Jurkat, Clone E6-1 (cell line): Measurements from ENCODE around the gene FSIP1.

ENCODE experiments used
- DNase-seq: peaks from one replicate; pipeline ENCODE4 v3.0.0-alpha.2; 2011; ENCODE audit warnings: low read depth, low spot score
- H3K4me3 ChIP-seq: 2 replicates; pipeline ENCODE4 v1.5.1; 2011; ENCODE audit warnings: mild to moderate bottlenecking, low read length, control low read depth, moderate library complexity

The FSIP1 gene

DNA sequence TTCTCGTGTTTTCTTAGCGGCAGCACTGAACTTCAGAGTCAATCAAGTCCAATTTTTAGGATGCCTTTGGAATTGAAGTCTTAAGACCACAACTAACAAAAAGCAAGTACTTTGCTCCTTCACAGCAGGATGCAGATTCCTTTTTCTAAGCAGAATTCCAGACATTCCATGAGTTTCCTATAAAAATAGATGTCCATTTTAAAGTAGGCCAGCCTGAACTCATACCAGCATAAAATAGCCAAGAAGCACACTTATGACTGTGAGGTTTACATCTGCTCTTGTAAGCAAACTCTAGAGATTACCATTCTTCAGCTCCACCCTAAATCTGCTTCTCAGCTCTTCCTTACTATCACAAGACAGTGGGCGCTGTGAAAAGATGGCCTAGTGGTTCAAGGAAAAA is 116.0 kb downstream of the FSIP1 start:
- DNase-seq, result no peak
- no peak overlapping the region for H3K4me3 ChIP-seq

DNA sequence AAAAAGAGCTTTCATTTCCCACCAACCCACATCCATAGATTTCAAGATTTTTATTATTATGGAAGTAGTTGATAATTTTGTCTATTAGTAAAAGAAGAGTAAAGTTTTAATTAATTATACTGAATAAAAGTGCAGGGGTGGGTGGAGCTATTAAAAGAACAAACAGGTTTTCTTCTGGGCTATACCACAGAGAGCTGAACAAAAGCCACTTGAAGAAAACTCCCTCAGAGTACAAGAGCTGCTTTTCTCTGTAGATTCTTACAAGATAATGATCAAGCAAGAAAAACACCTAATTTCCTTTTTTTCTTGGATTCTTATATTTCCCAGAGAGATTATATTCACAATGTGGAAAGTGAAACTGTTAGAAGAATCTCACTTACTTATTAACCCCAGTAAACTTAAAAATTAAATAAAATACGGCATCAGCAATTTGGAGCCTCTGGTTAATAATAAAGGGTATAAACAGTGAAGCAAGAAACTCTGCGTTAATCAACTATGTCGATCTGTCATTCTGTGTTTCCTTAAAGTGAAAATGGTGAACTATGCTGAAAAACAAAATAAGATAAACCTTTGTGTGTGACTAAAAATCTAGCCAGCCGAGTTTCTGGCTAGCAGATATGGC is 116.9 kb downstream of the FSIP1 start:
- H3K4me3 ChIP-seq, result no peak overlapping the region
- no peak for DNase-seq

DNA sequence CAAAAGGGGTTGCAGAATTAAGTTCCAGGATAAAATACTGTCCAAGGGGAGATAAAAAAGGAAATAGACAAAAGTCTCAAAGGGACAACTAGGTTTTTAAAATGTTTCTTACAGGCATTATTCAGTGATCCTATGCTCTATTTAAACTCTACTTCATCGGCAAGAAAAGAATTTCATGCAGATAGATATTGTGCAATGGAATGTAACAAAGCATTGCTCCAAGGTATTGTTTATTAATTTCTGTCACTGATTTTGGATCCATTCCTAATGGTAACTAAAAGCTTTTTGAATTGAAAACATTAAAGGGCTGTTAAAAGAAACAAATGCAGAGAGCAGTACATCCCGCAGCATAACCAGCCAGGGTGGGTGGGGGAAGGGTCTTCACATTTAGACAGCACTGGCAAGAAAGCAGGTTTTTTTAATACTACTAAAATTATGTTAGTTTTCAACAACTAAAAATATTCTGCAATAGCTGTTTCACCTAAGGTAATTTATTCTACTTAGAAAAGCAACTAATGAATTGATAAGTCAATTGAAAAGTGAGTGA is 118.9 kb downstream of the FSIP1 start:
- H3K4me3 ChIP-seq, result no peak overlapping the region
- DNase-seq, result no peak

DNA sequence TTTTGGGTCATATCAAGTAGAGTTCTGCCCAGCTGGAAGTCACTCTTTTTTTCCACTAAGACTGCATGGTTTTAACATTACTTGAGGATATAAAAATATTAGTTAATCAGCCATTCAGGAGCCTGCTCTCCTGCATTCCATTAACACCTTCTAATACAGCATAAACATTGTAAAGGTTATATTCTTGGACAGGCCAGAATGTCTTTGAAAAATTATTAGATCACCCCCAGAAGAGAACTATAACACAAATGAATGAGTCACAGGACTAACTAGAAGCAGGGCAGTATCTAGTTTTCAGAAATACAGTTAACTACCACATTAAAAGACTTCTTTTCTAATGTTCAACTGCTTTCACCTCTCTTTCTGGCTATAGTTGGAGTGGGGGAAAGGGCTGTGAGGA is 120.9 kb downstream of the FSIP1 start:
- H3K4me3 ChIP-seq, result no peak overlapping the region
- no peak for DNase-seq

DNA sequence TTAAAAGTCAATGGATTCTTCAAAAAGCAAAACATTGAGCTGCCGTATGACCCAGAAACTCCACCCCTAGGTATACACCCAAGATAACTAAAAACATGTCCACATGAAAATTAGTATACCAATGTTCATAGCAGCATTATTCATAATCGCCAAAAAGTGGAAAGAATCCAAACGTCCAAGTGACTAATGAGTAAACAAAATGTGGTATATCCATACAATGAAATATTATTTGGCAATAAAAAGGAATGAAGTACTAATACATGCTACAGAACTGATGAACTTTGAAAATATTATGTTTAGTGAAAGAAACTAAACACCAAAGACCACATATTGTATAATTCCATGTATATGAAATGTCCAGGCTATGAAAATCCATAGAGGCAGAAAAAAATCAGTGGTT is 123.9 kb downstream of the FSIP1 start:
- H3K4me3 ChIP-seq, result no peak overlapping the region

DNA sequence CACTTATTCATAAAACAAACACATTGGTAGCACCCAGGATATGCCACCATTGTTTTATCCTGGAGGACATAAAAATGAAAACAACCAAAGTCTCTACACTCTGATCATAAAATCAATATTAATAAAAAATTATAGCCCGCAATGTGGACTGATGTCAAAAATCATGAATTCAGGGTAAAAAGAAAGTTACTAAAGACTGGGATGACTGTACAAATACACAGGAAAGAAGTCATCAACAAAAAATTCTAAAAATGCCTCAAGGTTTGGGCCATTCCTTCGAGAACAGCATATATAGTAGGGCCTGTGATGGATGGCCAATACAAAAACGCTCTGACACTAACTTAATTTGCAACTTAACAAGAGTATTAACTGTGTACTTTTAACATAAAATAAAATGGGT is 125.0 kb downstream of the FSIP1 start:
- H3K4me3 ChIP-seq, result no peak overlapping the region
- DNase-seq, result no peak

More for the DNA sequence above, 123.9 kb downstream of the FSIP1 start:
- DNase-seq, result no peak

DNA sequence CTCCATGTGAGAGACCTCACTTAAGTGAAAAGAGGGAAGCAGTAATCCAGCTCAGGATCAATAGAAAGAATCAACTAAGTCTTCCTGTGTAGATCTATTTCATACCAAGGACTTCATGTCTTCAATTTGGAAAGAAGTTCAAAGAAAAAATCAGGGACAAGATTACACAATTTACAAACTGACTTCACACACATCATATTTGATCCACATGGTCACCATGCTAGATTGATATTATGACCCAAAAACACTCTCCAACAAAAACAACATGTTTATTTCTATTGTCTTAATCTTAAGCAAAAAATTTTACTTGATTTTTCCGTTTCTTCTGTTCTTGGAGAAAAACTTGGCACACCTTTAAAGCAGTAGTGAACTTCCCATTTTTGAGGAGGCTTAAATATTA is 125.5 kb downstream of the FSIP1 start:
- no peak overlapping the region for H3K4me3 ChIP-seq
- DNase-seq, result no peak

DNA sequence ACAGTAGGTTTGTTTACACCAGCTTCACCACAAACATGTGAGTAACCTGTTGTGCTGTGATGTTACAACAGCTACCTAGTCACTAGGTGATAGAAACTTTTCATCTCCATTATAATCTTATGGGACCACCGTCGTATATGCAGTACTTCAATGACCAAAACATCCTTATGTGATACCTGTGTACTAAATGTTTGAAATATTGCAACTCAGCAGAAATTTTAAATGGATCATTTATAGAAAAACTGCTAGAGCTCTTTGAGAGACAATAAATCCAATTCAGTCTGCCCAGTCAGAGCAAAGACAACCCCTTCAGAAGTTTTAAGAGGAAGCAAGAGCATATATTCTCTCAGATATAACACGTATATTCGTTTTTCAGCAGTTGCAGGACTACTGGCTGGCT is 128.3 kb downstream of the FSIP1 start:
- H3K4me3 ChIP-seq, result no peak overlapping the region
- DNase-seq, result no peak

DNA sequence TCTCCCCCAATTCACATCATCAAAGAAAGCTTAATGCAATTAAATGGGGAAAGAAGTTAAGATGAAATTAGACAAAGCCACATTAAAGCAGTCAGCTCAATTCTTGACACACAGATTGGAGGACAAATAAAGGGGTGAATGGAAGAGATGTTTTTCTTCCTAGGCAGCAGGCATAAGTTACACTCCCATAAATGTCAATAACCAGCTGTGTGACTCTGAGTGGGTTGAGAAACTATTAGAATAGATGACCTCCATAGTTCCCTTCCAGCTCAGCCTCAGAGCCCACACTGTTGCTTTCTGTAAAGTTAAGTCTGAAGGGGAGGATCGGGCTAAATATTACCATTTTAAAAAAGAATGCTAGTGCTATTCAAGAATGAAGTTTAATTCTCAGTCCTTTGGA is 130.8 kb downstream of the FSIP1 start:
- H3K4me3 ChIP-seq, result no peak overlapping the region
- DNase-seq, result no peak

DNA sequence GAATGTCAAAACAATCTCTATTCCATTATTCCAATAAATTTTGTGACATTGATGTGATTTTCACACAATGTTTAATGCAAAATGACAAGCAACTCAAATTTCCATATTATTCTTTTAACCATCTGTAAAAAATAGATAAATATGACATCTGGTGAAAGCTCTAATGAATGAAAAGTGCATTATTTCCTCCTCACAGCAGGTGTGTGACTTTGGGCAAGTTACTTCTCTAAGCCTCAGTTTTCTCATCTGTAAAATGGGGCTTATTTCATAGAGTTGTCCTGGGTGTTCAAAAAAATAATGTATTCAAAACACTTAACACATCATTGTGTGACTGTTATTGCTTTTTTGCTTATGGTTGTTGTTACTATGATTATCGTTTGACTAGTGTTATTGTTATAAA is 131.3 kb downstream of the FSIP1 start:
- no peak for DNase-seq
- no peak overlapping the region for H3K4me3 ChIP-seq

DNA sequence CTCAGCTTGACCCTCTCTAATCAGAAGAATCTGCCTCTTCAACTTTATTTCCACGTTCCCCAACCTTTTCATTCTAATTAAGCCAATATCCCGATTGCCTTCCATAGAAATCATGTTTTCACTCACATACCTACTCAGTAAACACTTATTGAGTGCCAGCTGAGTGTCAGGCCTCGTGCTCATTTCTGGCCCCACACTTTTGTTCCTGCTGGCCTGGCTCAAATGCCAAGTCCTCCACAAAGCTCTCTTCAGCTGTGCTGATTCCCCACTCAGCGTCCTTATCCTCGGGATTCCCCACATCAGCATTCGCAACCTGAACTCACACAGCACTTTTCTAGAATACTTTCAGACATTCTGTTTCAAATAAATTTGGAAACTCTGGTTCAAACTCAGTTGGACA is 132.9 kb downstream of the FSIP1 start:
- H3K4me3 ChIP-seq, result no peak overlapping the region
- DNase-seq, result no peak

DNA sequence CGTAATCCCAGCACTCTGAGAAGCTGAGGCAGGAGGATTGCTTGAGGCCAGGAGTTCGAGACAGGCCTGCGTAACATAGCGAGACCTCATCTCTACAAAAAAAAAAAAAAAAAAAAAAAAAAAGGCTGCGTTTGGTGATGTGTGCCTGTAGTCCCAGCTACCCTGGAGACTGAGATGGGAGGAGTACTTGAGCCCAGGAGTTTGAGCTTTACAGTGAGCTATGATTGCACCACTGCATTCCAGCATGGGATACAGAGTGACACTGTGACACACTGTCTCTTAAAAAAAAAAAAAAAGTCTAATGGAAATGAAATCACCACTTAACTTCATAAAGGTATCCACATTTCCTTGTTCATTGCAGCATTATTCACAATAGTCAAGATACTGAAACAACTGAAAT is 136.2 kb downstream of the FSIP1 start:
- H3K4me3 ChIP-seq, result no peak overlapping the region
- DNase-seq, result no peak

DNA sequence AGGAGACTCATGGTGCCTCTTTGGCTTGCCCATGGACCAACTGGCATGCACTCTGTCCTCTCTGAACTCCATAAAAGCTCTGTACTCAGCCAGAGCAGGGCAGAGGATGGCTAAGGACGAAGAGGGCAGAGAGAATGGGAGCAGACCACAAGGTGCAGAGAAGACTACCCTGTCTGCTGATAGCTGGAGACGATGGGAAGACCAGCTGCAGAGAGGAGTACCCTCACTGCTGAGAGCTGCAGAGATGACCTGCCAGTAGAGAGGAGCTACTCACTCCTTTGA is 136.7 kb downstream of the FSIP1 start:
- DNase-seq, result no peak
- no peak overlapping the region for H3K4me3 ChIP-seq

DNA sequence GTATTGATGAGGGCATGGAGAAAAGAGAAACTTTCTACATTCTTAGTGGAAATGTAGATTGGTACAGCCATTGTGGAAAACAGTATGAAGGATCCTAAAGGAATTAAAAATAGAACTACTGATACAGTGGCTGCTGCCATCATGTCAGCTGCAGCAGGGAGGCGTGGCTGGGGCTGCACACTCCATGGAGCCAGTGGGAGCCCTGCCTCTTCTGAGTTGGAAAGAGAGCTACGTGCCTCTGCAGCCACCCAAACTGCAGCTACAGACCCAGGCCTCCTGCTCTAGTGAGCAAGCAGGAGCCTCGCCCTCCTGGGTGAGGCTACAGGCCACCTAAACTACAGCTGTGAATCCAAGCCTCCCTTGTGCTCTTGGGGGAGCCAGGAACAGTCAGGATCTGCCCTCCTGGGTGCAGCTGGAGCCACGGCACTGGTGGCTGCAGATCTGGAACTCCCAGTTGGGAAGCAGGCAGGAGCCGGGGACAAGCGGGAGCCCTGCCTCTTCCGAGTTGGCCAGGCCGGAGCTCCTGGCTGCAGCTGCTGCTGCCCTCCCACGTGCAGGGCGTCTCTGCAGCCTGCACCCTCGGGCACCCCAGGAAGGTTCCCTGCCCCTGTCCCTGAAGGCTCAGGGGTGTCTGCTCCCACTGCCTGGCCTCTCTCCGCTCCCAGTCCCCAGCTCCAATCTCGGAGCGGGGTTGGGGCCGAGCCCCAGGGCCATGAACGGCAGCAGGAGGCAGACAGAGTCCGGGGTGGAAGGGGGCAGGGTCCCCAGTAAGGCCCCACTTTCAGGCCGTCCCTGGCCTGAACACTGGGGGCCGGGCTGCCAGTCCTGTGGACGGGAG is 137.3 kb downstream of the FSIP1 start:
- H3K4me3 ChIP-seq, result no peak overlapping the region
- no peak for DNase-seq

DNA sequence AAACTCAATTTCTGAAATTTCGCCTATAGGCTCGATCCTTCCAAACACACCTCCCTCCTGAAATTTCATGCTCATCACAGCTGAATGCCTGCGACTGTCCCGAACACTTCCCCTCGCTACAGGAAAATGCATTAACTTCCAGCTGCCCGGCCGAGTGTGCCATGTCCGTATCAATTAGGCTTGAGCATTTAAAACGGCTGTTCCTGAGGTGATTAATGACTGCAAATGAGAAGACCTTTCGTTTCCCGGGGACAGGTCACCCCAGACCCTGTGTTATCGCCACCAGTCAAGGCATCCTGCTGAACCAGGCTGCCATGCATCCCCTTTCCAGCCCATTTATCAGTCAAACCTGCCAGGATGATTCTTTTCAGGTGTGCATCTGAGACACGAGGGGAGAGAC is 138.5 kb downstream of the FSIP1 start:
- H3K4me3 ChIP-seq, result no peak overlapping the region

DNA sequence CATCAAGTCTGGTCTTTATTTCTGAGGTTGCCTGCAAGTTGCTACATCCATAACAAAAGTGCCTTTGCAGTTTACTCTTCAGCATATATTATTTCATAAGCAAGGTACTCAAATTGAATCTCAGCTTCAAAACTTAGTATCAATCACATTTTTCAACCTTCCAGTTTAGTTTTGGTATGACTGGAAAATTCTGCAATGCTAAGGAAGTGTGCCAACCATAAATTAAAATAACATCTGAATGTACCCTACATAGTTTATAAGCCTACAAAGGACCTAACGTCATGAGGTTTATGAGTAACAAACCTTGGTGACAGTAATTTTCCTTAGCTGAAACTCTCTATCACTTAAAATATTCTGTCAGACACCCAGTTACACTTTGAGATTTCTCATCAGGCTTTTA is 138.9 kb downstream of the FSIP1 start:
- H3K4me3 ChIP-seq, result no peak overlapping the region
- DNase-seq, result no peak

More for the DNA sequence above, 138.5 kb downstream of the FSIP1 start:
- no peak for DNase-seq

DNA sequence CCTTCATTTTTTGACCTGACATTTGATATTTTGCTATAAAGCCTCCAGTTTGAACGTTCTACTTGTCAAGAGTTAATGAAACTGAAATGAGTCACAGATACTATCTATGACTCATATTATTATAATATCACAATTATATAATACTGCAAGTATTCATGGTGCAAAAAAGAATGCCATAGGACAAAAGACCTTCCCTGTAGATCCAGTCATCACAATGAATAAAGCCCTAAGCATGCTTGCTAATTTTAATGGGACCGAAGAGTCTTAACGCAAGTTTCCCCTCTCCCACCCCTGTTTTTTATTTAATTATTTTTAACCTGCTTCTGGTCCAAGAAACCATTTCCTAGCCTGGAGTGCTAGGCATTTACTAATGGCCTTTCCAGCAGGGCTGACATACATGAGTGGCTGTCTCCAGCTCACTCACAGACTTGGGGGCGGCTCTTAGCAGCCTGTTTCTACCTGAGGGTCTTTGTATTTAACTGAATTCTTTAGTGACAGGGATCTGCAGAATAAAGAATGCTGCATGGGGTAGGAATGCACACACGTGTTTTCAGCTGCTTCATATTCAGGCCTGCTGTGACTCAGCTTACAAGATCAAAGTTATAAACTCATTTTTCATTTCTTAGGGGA is 140.5 kb downstream of the FSIP1 start:
- no peak for DNase-seq
- H3K4me3 ChIP-seq, result no peak overlapping the region

DNA sequence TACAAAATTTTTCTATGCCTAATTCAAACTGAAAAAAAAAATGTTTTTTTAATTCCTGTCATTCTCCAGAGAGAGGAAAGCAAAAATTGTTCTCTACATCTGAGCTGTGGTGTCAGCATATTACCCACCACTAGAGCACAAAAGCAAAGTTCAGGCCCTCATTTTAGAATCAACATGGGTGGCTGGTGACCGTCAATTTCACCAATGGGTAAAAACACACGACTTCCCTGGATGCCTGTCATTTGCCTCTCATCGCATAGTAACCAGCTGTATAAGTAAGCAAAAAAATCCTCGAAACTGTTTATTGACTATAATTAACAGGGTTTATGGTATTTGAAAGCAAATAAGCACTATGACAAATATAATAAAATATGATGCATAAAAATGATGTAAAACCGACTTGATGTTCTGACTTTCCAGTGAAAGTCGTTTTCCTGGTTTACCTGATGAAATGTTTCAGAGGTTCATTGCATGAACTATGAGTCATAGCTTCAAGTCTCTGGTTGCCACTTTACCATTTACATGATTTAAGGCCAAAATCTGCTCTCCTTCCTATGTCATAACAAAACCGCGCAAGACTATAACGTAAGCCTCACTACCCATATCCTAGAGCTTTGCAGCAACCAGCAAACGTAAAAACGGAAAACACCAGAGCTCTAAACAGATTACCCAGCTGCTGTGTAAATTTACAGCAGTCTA is 141.3 kb downstream of the FSIP1 start:
- no peak overlapping the region for H3K4me3 ChIP-seq

DNA sequence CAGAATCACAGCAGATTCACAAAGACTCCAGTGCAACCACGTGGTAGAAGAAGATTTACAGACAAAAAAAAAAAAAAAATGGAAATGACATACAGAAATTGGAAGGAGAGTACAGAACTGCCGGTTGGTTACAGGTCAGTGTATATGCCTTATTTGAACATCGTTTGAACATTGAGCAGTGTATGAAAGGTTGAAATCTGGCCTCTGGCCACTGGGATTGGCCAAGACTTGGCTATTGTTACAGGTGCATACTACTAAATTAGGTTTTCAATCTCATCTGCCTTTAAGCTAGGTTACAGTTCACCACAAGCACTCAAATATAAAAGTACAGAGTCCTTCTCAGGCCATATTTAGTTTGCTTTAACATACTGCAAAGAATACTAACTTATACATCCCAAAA is 142.0 kb downstream of the FSIP1 start:
- no peak overlapping the region for H3K4me3 ChIP-seq
- DNase-seq, result no peak

More for the DNA sequence above, 141.3 kb downstream of the FSIP1 start:
- no peak for DNase-seq

DNA sequence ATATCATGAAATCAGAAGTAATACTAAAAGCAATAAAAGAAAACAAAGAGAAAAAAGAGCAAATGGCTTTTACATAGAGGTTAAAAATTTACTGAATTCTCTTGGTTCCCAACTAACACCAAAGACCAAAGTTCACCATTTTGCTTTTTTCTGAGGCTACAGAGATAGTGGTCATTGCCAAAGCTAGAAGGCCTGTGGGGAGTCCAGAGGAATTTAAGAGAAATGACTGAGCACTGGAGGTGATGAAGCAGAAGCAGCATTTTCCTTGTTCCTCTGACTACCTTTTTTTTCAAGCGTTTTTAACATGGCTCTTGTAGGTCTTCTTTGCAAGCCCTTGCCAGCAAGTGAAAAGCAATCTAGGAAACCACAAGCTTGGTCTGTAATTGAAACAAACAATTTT is 143.6 kb downstream of the FSIP1 start:
- no peak overlapping the region for H3K4me3 ChIP-seq
- no peak for DNase-seq
